Measurements from ENCODE around the gene TNIP2.

DNA sequence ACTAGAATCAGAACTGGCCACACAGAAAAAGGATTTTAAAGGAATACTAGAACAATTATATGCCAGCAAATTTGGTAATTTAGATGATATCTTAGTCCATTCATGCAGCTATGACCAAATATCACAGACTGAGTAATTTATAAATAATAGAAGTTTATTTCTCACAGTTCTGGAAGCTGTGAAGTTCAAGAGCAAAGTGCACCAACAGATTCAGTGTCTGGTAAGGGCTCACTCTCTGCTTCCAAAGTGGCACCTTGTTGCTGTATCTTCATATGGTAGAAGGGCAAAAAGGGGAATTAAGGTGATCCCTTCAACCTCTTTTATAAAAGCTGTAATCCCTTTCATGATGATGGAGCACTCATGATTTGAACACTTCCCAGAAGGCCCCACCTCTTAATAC lies 20.3 kb downstream of the TNIP2 start:
- TF ChIP-seq, protein P1, sequence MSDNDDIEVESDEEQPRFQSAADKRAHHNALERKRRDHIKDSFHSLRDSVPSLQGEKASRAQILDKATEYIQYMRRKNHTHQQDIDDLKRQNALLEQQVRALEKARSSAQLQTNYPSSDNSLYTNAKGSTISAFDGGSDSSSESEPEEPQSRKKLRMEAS (IDR thresholded peaks at IDR 0.05; ENCODE audit: insufficient read depth, insufficient read length) = no peak
- TF ChIP-seq, protein P2, sequence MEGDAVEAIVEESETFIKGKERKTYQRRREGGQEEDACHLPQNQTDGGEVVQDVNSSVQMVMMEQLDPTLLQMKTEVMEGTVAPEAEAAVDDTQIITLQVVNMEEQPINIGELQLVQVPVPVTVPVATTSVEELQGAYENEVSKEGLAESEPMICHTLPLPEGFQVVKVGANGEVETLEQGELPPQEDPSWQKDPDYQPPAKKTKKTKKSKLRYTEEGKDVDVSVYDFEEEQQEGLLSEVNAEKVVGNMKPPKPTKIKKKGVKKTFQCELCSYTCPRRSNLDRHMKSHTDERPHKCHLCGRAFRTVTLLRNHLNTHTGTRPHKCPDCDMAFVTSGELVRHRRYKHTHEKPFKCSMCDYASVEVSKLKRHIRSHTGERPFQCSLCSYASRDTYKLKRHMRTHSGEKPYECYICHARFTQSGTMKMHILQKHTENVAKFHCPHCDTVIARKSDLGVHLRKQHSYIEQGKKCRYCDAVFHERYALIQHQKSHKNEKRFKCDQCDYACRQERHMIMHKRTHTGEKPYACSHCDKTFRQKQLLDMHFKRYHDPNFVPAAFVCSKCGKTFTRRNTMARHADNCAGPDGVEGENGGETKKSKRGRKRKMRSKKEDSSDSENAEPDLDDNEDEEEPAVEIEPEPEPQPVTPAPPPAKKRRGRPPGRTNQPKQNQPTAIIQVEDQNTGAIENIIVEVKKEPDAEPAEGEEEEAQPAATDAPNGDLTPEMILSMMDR (IDR thresholded peaks at IDR 0.05; ENCODE audit: extremely low read depth in 1 of 2, insufficient read depth in 1 of 2, low read depth in 1 of 2, low read length in 2 of 2) = no peak
- TF ChIP-seq POLR2A (IDR thresholded peaks at IDR 0.05; ENCODE audit: low read depth, low read length) (no peak), EZH2 (IDR thresholded peaks at IDR 0.05; ENCODE audit: borderline replicate concordance, low read depth, low read length, severe bottlenecking) (no peak), FOS (IDR thresholded peaks at IDR 0.05; ENCODE audit: borderline replicate concordance, insufficient read depth, low read length) (no peak)

Measured in endothelial cell of umbilical vein (primary cell).